ENCODE data around the gene CETP. TPM values are rescaled to one million over a fixed set of nuclear protein-coding genes. Genes with fewer than 3 reads are reported as not detected.
A peak's percentile ranks its signal among the peaks of the same experiment; 100 is the strongest.
"Not testable (repeated sequence)": the region's sequence is repeated elsewhere in the genome, so short reads cannot be mapped to it uniquely, and the experiment has no call there.

The CETP gene
- polyA plus RNA-seq, 4 donors: 0.34 to 1.6 (median 1.6) TPM; not detected in 1

DNA sequence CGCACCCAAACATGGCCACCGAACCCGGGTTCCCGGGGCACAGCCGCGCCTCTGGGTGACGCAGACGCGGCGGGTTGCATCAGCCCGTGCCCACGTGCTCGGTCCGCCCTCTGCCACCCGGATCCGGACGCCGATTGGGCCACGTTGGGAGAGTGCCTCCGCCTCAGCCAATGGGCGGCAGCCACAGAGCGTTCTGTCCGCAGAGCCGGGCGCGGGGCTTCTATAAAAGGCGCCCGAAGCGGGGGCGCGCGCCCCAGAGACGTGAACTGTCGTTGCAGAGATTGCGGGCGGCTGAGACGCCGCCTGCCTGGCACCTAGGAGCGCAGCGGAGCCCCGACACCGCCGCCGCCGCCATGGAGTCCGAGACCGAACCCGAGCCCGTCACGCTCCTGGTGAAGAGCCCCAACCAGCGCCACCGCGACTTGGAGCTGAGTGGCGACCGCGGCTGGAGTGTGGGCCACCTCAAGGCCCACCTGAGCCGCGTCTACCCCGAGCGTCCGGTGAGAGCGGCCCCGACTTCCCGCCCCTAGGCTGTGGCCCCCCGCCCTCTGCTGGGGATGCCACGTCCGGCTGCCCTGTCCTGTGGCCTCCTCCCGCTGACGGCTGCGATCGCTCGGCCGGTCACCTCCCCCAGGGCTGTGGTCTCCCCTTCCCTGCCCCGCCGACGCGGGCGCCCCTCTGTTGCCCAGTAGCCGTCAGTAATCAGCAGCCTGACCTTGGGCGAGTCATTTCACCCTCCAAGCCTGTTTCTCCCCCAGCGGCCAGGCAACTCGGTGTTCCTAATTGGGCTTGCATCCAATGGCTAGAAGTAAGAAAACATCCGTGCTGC, 29.6 kb upstream of the CETP start, which contains the start of gene HERPUD1:
Gene HERPUD1, plus strand, starts transcription at position 251 of the 829 bp plus-strand sequence. Its CDS starts 103 bp downstream, at position 354.
- DNase-seq (peak; percentile 99 to 100), FAIRE-seq (no peak)
- WGBS, 3 donors: 0% methylated on average over 57 to 83 of the region's 83 CpGs
- no peaks in the 10 kb centered on the region for H3K27me3 ChIP-seq (ENCODE audit: control insufficient read depth in 3 of 3, insufficient read depth in 3 of 3, low read length in 3 of 3)
- H3K27ac ChIP-seq (ENCODE audit: low read depth in 1 of 3, low read length in 2 of 3): peak within 1 kb of the TSS; percentile 96 to 99 (median 98)
- H3K4me3 ChIP-seq (ENCODE audit: low read depth in 1 of 3, low read length in 3 of 3): peak within 1 kb of the TSS; percentile 93 to 100 (median 96)
- H3K9me3 ChIP-seq (ENCODE audit: control insufficient read depth in 2 of 2, insufficient read depth in 1 of 2, low read depth in 1 of 2, low read length in 1 of 2): no peaks in the 10 kb centered on the region
- H3K36me3 ChIP-seq (ENCODE audit: control insufficient read depth in 3 of 3, insufficient read depth in 2 of 3, low read depth in 1 of 3, low read length in 3 of 3): peaks cover 5 to 9% (median 6%) of the 10 kb centered on the region in 3 donors
- peaks cover 0 to 18% (median 0%) of the 10 kb centered on the region in 3 donors for H3K4me1 ChIP-seq (ENCODE audit: control insufficient read depth in 3 of 3, insufficient read depth in 2 of 3, low read depth in 1 of 3, low read length in 2 of 3)

GRCh38 chr16:56932721-56933619, 28.8 kb upstream of the CETP start:
- WGBS, 3 donors: 1 to 2% (median 1%) methylated on average over 22 to 25 of the region's 25 CpGs
- Histone ChIP-seq H3K27ac (ENCODE audit: low read depth in 1 of 3, low read length in 2 of 3) (peak overlapping the region; percentile 96 to 99 (median 98)), H3K27me3 (ENCODE audit: control insufficient read depth in 3 of 3, insufficient read depth in 3 of 3, low read length in 3 of 3) (no peaks in the 10 kb centered on the region), H3K4me3 (ENCODE audit: low read depth in 1 of 3, low read length in 3 of 3) (peak overlapping the region; percentile 93 to 100 (median 96)), H3K9me3 (ENCODE audit: control insufficient read depth in 2 of 2, insufficient read depth in 1 of 2, low read depth in 1 of 2, low read length in 1 of 2) (no peaks in the 10 kb centered on the region), H3K4me1 (ENCODE audit: control insufficient read depth in 3 of 3, insufficient read depth in 2 of 3, low read depth in 1 of 3, low read length in 2 of 3) (peaks cover 0 to 18% (median 0%) of the 10 kb centered on the region in 3 donors), H3K36me3 (ENCODE audit: control insufficient read depth in 3 of 3, insufficient read depth in 2 of 3, low read depth in 1 of 3, low read length in 3 of 3) (peaks cover 6 to 9% (median 6%) of the 10 kb centered on the region in 3 donors)
- DNase-seq: peak; percentile 88
- FAIRE-seq: no peak

GRCh38 chr16:56933828-56934598, 27.7 kb upstream of the CETP start:
- H3K27me3 ChIP-seq (ENCODE audit: control insufficient read depth in 3 of 3, insufficient read depth in 3 of 3, low read length in 3 of 3): no peaks in the 10 kb centered on the region
- FAIRE-seq (no peak), DNase-seq (no peak)
- H3K27ac ChIP-seq (ENCODE audit: low read depth in 1 of 3, low read length in 2 of 3): no peak overlapping the region
- H3K4me1 ChIP-seq (ENCODE audit: control insufficient read depth in 3 of 3, insufficient read depth in 2 of 3, low read depth in 1 of 3, low read length in 2 of 3): peaks cover 0 to 18% (median 0%) of the 10 kb centered on the region in 3 donors
- H3K9me3 ChIP-seq (ENCODE audit: control insufficient read depth in 2 of 2, insufficient read depth in 1 of 2, low read depth in 1 of 2, low read length in 1 of 2): no peaks in the 10 kb centered on the region
- 10 to 11% (median 10%) methylated on average over 8 of the region's 8 CpGs for WGBS, 3 donors
- H3K4me3 ChIP-seq (ENCODE audit: low read depth in 1 of 3, low read length in 3 of 3): peak overlapping the region; percentile 32 to 96 (median 93)
- H3K36me3 ChIP-seq (ENCODE audit: control insufficient read depth in 3 of 3, insufficient read depth in 2 of 3, low read depth in 1 of 3, low read length in 3 of 3): peaks cover 11 to 16% (median 15%) of the 10 kb centered on the region in 3 donors

GRCh38 chr16:56934599-56935145, 27.1 kb upstream of the CETP start:
- not testable (repeated sequence) for H3K27me3 ChIP-seq (ENCODE audit: control insufficient read depth in 3 of 3, insufficient read depth in 3 of 3, low read length in 3 of 3); H3K9me3 ChIP-seq (ENCODE audit: control insufficient read depth in 2 of 2, insufficient read depth in 1 of 2, low read depth in 1 of 2, low read length in 1 of 2); FAIRE-seq; DNase-seq; H3K27ac ChIP-seq (ENCODE audit: low read depth in 1 of 3, low read length in 2 of 3)
- Histone ChIP-seq H3K36me3 (ENCODE audit: control insufficient read depth in 3 of 3, insufficient read depth in 2 of 3, low read depth in 1 of 3, low read length in 3 of 3) (peaks cover 12 to 19% (median 19%) of the 10 kb centered on the region in 3 donors), H3K4me3 (ENCODE audit: low read depth in 1 of 3, low read length in 3 of 3) (peak overlapping the region in 2 of 3 donors; percentile 93 to 96), H3K4me1 (ENCODE audit: control insufficient read depth in 3 of 3, insufficient read depth in 2 of 3, low read depth in 1 of 3, low read length in 2 of 3) (peaks cover 0 to 18% (median 0%) of the 10 kb centered on the region in 3 donors)
- WGBS, 3 donors: 50 to 67% (median 54%) methylated on average over 8 of the region's 8 CpGs

DNA sequence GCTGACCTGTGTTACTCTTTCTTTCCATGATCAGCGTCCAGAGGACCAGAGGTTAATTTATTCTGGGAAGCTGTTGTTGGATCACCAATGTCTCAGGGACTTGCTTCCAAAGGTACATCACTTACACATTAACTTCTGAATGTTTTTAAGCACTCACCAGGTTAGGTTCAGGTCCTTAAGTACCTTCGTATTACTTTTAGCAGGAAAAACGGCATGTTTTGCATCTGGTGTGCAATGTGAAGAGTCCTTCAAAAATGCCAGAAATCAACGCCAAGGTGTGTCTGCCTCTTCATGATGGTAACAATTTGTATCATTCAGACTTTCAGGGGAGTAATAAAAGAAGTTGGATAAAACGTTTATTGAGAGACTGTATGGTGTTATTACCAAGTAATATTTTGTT, 26.5 kb upstream of the CETP start:
- 38 to 47% (median 39%) methylated on average over 5 of the region's 5 CpGs for WGBS, 3 donors
- peaks cover 17 to 24% (median 22%) of the 10 kb centered on the region in 3 donors for H3K36me3 ChIP-seq (ENCODE audit: control insufficient read depth in 3 of 3, insufficient read depth in 2 of 3, low read depth in 1 of 3, low read length in 3 of 3)
- no peaks in the 10 kb centered on the region for H3K9me3 ChIP-seq (ENCODE audit: control insufficient read depth in 2 of 2, insufficient read depth in 1 of 2, low read depth in 1 of 2, low read length in 1 of 2)
- H3K27me3 ChIP-seq (ENCODE audit: control insufficient read depth in 3 of 3, insufficient read depth in 3 of 3, low read length in 3 of 3): no peaks in the 10 kb centered on the region
- H3K27ac ChIP-seq (ENCODE audit: low read depth in 1 of 3, low read length in 2 of 3): no peak overlapping the region
- peak overlapping the region in 1 of 3 donors; percentile 35 for H3K4me3 ChIP-seq (ENCODE audit: low read depth in 1 of 3, low read length in 3 of 3)
- FAIRE-seq (no peak), DNase-seq (no peak)
- H3K4me1 ChIP-seq (ENCODE audit: control insufficient read depth in 3 of 3, insufficient read depth in 2 of 3, low read depth in 1 of 3, low read length in 2 of 3): peaks cover 0 to 18% (median 0%) of the 10 kb centered on the region in 3 donors

DNA sequence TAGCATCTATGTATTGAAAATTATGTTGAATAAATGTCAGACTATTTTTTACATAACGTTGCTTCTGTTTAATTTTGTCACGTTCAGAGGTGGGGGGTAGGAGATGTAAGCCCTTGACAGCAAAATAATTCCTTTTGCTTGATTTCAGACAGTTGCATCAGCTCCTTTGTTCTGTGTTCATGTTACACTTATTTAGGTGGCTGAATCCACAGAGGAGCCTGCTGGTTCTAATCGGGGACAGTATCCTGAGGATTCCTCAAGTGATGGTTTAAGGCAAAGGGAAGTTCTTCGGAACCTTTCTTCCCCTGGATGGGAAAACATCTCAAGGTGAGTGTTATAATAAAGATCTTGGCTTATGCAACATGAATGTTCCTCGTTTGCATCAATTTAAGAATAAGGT, 25.3 kb upstream of the CETP start:
- 68 to 78% (median 75%) methylated on average over 5 of the region's 5 CpGs for WGBS, 3 donors
- Histone ChIP-seq H3K4me1 (ENCODE audit: control insufficient read depth in 3 of 3, insufficient read depth in 2 of 3, low read depth in 1 of 3, low read length in 2 of 3) (peaks cover 0 to 7% (median 0%) of the 10 kb centered on the region in 3 donors), H3K36me3 (ENCODE audit: control insufficient read depth in 3 of 3, insufficient read depth in 2 of 3, low read depth in 1 of 3, low read length in 3 of 3) (peaks cover 21 to 34% (median 28%) of the 10 kb centered on the region in 3 donors), H3K9me3 (ENCODE audit: control insufficient read depth in 2 of 2, insufficient read depth in 1 of 2, low read depth in 1 of 2, low read length in 1 of 2) (no peaks in the 10 kb centered on the region), H3K27ac (ENCODE audit: low read depth in 1 of 3, low read length in 2 of 3) (no peak overlapping the region), H3K4me3 (ENCODE audit: low read depth in 1 of 3, low read length in 3 of 3) (no peak overlapping the region), H3K27me3 (ENCODE audit: control insufficient read depth in 3 of 3, insufficient read depth in 3 of 3, low read length in 3 of 3) (no peaks in the 10 kb centered on the region)
- DNase-seq (no peak), FAIRE-seq (no peak)

- Histone ChIP-seq H3K27me3 (ENCODE audit: control insufficient read depth in 3 of 3, insufficient read depth in 3 of 3, low read length in 3 of 3) (no peaks in the 10 kb centered on the region), H3K4me1 (ENCODE audit: control insufficient read depth in 3 of 3, insufficient read depth in 2 of 3, low read depth in 1 of 3, low read length in 2 of 3) (peaks cover 0 to 5% (median 0%) of the 10 kb centered on the region in 3 donors), H3K27ac (ENCODE audit: low read depth in 1 of 3, low read length in 2 of 3) (no peak overlapping the region), H3K4me3 (ENCODE audit: low read depth in 1 of 3, low read length in 3 of 3) (no peak overlapping the region), H3K36me3 (ENCODE audit: control insufficient read depth in 3 of 3, insufficient read depth in 2 of 3, low read depth in 1 of 3, low read length in 3 of 3) (peaks cover 23 to 36% (median 32%) of the 10 kb centered on the region in 3 donors), H3K9me3 (ENCODE audit: control insufficient read depth in 2 of 2, insufficient read depth in 1 of 2, low read depth in 1 of 2, low read length in 1 of 2) (no peaks in the 10 kb centered on the region)
- FAIRE-seq (no peak), DNase-seq (no peak)
- 75 to 90% (median 84%) methylated on average over 5 of the region's 5 CpGs for WGBS, 3 donors
These were observed 24.8 kb upstream of the CETP start for GRCh38 chr16:56936950-56937349.

Data from small intestine (tissue), 7 donors.